NOMO-1 treated with dmso at 0.1 percent for 144 hours (cell line): ENCODE results near the gene SNU13.
"Not testable (repeated sequence)": the region's sequence is repeated elsewhere in the genome, so short reads cannot be mapped to it uniquely, and the experiment has no call there.

Experiments
- DNase-seq: peaks from one replicate; lab custom pipeline; 2025; ENCODE audit not compliant: unreplicated experiment; lab: John Stamatoyannopoulos, UW

Gene SNU13

GRCh38 chr22:41647771-41648170 is 40.9 kb downstream of the SNU13 start:
- no peak for DNase-seq

- no peak for DNase-seq
Measured at GRCh38 chr22:41642331-41643110, 46.1 kb downstream of the SNU13 start.

GRCh38 chr22:41641854-41642253 is 46.8 kb downstream of the SNU13 start:
- no peak for DNase-seq

GRCh38 chr22:41638748-41639147 is 49.9 kb downstream of the SNU13 start:
- no peak for DNase-seq

- DNase-seq, result no peak
Measured at GRCh38 chr22:41638124-41638523, 50.5 kb downstream of the SNU13 start.

- DNase-seq, result not testable (repeated sequence)
Measured at GRCh38 chr22:41637623-41638022, 51.0 kb downstream of the SNU13 start.

GRCh38 chr22:41636467-41636866 is 52.2 kb downstream of the SNU13 start:
- DNase-seq, result no peak

- DNase-seq, result not testable (repeated sequence)
Measured at GRCh38 chr22:41634610-41635009, 54.1 kb downstream of the SNU13 start.

- not testable (repeated sequence) for DNase-seq
Measured at GRCh38 chr22:41631615-41632014, 57.1 kb downstream of the SNU13 start.

GRCh38 chr22:41631115-41631514 is 57.6 kb downstream of the SNU13 start:
- not testable (repeated sequence) for DNase-seq

- DNase-seq, result no peak
Measured at GRCh38 chr22:41625577-41625976, 63.1 kb downstream of the SNU13 start.
